GM19328 (cell line): ENCODE results near the gene MAML1.
A peak's percentile ranks its signal among the peaks of the same experiment; 100 is the strongest.

Experiments
- ATAC-seq: cut with Tn5 transposase; IDR thresholded peaks from one replicate; pipeline ENCODE4 v1.9.1; 2021; ENCODE audit warnings: mild to moderate bottlenecking, moderate library complexity; ENCODE audit not compliant: unreplicated experiment

The MAML1 gene

DNA sequence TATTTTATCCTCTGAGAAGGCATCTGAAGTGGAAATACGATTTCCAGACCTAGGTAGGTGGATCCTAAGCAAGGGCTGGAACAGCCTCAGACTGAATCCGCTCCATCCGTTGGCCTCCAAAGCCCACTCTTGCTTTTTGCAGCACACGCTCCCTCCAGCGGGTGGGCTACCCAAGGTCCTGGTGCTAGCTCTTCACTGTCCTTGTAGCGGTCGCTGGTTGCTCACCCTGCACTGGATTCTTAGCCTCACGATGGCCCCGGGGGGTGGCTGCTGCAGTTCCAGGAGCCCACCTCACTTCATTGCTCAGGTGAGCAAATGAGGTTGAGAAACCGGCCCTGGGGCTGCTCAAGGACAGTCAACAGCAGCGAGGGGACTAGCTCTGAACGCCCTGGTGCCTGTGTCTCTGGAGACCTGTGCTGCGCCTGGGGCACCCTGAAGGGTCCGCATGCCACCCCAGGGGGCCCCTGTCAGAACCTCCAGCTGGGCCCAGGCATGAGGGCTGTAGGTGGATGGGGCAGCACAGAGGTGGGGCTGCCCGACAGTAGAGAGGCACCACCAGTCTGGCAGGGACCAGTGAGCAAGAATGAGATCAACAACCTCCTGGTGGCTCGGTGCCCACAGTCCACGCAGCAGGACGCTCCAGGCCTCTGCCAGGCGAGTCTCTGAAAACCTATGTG is 69.7 kb downstream of the MAML1 start:
- ATAC-seq = no peak

- no peak for ATAC-seq
These were observed 70.4 kb downstream of the MAML1 start for GRCh38 chr5:179802950-179803562.

DNA sequence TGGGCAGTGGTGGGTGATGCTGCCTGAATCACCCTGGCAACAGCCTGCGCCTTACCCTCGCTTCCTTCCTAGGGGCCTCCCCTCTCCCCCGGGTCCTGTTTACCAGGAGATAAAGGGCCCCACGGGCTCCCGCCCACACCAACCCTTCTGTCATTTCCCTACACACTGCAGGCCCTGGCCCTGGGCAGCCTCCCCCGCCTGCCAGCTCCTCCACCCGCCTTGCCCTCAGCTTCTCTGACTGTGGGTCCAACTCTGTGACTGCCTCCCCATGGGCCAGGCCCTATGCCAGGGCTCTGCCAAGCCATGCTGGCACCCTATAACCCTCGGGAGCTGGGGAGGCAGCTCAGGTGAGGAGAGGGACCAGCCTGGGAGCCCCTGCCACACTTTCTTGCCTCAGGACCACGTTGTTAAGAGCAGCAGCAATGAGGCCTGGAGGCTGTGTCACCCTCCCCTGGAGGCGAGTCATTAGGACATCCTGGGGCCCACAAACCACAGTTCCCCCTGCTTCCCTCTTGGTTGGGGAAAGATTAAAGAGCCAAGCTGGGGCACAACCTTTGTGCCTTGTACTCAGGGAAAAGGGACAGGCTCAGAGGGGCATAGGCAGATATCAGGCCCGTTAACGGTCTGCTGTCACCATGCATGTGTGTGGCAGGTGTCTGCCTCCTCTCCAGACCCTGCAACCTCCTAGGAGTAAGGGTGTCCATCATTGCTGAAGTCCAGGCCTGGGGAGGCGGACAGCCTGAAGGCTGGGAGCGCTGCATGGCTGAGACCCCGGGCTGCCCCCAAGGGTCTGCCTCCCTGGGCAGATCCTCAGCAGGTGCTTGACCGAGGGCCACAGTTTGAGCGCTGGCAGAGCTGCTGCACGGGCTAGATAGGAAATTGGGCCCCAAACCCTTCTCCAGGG is 71.3 kb downstream of the MAML1 start:
- no peak for ATAC-seq

DNA sequence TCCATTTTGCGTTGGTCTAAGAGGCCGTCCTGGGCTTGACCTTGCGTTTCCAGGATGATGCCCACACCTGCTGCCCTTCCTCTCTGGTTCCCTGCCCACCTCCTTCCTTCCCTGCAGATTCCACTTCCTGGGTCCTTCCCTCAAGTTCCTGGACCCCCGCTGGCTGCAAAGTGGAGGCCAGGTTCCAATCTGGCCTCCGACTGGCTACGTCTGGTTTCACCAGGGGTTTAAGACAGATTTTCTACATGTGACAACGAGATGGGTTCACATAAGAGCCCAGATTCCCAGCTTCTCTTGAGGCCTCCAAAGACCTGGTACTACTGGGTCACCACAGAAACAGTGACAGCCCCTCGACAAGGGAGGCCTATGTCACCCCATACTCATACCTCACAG is 71.9 kb downstream of the MAML1 start:
- ATAC-seq = no peak

GRCh38 chr5:179805070-179805528 is 72.5 kb downstream of the MAML1 start:
- no peak for ATAC-seq

DNA sequence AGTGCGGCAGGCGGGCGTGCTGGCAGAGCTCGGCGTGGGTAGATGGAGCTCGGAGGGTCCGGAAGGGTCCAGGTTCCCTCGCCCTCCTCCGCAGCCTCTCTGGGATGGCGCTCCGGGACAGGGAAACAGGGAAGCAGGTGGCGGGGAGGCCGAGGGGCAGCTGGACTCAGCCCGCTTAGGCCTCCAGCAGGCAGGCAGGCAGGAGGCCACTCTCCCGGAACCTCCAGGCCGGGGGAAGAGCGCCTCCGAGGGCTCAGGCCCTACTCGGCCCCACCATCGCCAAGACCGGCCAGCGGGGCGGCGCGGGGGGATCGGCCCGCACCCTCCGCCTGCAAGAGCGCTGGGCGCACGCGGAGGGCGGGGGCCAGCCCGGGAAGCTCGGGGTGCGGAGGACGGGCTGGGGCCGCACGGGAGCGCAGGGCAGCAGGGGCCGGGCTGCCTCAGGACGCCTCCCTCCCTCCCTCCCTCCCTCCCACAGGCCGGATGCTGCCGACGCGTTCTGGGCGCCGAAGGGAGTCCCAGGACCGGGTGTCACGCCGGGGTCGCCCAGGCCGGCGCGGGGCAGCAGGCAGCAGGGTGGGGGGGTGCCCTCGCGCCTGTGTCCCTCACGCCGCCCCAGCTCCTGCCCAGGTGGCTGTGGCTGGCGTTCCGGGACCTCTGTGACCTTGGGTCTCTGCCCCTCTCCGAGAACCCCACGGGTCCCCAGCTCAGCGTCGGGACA is 73.1 kb downstream of the MAML1 start:
- peak; percentile 8 for ATAC-seq

GRCh38 chr5:179806250-179807048 is 73.8 kb downstream of the MAML1 start, which contains the start of gene MGAT4B:
TSS of gene MGAT4B (minus strand) at chr5:179806866. CDS start at chr5:179806583, 283 bp downstream.
- ATAC-seq = peak; percentile 71

GRCh38 chr5:179812135-179812825 is 79.7 kb downstream of the MAML1 start:
- ATAC-seq = no peak

DNA sequence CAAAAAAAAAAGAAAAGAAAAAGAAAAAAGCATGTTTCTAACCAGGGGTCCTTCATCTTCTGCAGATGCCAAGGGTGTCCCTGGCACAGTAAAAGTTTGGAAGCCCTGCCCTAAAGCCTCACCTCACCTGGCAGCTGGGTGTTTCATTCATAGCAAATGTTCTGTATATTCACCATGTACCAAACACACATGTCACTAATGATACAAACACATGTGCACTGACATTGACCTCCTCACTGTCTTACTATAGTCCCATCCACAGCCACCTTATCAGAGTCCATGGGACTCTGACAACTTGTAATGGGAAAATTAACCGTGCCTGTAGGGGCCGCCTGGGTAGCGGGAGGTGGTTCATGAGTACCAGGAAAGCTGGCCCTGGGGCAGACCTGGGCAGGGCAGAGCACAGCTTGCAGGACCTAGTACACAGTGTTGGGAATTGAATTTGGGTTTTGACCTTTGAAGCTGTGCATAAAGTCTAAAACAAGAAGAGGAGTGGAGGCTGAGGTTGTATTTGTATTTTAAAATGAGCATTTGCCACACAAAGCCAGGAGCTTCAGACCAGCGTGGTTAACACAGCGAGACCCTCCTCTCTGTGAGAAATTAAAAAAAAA is 80.5 kb downstream of the MAML1 start:
- ATAC-seq = no peak

DNA sequence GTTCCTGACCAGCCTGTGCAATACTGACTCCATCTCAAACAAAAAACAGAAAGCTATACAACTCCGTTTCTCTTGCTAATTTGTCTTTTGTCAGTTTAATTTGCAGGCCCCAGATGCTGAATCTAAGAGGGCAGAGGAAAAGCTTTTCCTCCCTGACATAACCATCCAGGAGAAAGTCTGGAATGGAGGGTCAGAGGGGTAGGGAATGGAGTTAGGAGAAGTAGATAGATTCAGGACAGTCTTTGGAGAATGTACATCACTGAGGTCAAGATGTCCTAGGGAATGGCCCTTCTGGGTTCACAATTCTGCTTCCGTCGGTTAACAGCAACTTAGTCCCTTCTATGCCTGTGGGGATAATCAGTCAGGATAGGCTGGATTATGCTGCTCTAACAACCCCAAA is 81.5 kb downstream of the MAML1 start:
- no peak for ATAC-seq

GRCh38 chr5:179815491-179816249 is 83.0 kb downstream of the MAML1 start:
- no peak for ATAC-seq

DNA sequence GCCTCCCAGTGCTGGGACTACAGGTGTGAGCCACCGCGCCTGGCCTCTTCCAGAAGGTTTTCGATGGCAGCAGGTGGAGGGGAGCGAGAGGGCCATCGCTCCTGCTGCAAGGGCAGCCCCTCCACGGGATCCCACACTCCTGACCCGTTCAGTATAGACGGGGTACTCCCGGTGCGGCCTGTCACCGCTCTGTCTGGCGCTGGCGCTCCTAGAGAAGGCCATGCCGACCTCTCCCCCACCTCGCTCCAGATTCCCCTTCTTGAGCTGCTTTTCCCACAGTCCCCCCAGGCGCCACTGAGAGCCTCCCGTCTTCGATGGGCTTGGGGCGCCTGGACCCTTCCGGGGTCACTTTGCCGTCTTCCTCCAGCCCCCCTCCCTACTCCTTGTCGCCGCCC is 83.8 kb downstream of the MAML1 start:
- ATAC-seq = no peak

- no peak for ATAC-seq
These were observed 84.3 kb downstream of the MAML1 start for GRCh38 chr5:179816796-179817469.

DNA sequence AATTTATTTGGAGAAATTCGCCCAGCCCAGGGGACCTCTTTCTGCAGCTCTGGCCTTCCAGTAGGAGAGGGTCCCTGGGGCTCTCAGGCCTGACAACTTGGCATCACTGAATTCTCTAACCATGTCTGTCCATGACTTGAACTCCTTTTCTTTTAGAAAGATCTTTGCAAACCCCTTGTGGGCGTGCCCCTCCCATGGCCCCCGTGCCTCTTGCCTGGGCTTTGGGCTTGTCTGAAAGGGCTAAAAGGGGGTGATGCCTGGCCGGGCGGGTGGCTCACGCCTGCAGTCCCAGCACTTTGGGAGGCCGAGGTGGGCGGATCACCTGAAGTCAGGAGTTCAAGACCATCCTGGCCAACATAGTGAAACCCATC is 84.8 kb downstream of the MAML1 start:
- ATAC-seq = no peak

DNA sequence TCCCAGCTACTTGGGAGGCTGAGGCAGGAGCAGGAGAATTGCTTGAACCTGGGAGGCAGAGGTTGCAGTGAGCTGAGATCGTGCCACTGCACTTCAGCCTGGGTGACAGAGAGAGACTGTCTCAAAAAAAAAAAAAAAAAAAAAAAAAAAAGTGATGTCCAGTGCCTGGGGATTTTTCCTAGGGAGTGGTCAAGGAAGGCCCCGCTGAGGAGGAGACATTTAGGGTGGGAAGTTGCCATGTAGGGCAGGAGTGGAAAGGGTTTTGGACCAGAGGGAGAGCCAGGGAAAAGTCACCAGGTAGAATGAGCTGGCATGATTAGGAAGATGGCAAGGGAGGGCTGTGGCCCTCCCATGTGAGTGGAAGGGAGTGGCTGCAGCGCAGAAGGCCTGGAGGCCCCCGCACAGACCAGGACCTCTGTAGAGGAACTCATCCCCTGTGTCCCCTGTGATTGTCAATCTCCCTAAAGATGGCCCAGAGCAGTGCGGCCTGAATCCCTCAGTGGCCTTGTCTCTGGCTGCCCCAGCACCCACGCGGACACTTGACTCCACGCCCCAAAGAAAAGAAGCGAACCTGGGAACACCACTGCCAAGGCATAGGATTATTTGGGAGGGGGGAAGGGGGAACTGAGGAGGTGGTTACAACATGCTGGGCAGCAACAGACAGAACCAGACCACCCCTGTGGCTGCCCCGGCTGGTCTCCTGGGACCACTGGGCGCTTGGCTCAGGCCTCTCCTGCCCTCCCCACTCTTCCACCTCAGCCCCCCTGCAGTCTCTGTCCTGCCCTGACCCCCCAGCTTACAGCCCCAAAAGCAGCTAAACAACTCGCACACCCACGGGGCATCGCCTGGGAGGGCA is 85.5 kb downstream of the MAML1 start:
- ATAC-seq = no peak

DNA sequence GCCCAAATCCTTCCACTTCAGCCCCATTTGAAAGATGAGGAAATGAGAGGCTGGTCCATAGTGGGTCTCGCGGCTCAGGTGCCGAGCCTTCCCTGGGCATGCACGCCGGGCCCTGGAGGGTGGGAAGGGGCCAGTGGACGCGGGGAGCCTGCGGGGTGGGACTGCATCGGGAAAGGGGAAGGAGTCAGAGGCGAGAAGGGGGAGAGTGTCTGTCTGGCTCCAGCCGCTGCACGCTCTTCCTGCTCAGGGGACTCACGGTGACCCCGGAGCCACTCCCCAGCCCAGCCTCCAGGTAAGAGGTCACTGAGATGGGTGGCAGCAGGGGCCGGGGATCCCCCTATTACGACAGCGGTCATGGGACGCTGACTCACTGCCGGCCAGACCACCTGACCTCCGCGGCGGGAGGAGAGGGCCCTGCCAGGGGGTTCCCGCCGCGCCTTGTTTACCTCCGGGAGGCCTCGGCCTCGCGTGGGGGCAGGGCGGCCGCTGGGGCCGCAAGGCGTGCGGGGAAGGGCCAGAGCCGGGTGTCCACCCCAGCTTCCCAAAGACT is 86.2 kb downstream of the MAML1 start:
- ATAC-seq = peak; percentile 51
